Astrocyte of the hippocampus (primary cell): Measurements from ENCODE around the gene FOXD4L3.
"Not testable (repeated sequence)": the region's sequence is repeated elsewhere in the genome, so short reads cannot be mapped to it uniquely, and the experiment has no call there.

Source experiments
- DNase-seq: peaks from one replicate; pipeline ENCODE4 v3.0.0; 2011; ENCODE audit warnings: low read depth, low spot score

The FOXD4L3 gene

DNA sequence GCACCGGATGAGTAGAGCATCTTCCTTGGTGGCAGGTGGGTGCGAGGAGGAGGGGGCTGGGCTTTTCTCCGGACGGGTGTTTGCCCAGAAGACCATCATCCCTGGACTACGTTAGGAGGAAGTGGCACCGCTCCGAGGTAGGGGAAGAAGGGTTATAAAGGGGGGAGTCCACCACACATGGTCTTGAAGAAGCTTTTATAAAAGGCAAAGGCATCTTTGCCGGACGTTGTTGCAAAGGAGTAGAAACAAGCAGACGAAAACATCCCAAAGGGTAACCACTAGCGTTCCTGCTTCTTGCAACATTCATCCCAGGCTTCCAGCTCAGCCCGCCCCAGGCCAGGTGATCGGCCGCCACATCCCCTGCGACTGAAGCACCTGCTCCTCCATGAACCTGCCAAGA lies at the start of gene FOXD4L3:
FOXD4L3 (plus strand) TSS at position 301 of the 400 bp plus-strand sequence; CDS start at position 386, 85 bp downstream.
- not testable (repeated sequence) for DNase-seq

DNA sequence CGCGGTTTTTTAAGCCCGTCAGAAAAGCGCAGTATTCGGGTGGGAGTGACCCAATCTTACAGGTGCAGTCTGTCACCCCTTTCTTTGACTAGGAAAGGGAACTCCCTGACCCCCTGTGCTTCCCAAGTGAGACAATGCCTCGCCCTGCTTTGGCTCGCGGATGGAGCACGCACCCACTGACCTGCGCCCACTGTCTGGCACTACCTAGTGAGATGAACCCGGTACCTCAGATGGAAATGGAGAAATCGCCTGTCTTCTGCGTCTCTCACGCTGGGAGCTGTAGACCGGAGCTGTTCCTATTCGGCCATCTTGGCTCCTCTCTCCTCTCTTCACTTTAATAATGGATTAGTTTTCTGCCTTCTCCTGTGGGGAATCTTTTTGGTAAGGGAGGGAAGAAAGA lies 21.6 kb upstream of the FOXD4L3 start:
- DNase-seq: not testable (repeated sequence)

DNA sequence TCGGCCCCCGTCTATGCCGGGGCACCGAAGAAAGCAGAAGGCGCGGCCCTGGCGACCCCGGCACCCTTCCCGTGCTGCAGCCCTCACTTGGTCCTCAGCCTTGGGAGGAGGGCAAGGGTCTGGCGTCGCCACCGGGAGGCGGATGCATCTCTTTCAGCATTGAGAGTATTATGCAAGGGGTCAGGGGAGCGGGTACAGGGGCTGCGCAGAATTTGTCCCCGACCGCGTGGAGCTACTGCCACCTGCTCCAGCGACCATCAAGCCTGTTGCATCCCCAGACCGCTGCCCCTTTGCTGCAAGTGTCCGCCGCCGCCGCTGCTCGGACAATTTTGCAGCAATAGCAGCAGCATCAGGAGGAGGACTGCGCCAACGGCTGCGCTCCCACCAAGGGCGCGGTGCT lies 1.1 kb downstream of the FOXD4L3 start:
- DNase-seq: not testable (repeated sequence)

DNA sequence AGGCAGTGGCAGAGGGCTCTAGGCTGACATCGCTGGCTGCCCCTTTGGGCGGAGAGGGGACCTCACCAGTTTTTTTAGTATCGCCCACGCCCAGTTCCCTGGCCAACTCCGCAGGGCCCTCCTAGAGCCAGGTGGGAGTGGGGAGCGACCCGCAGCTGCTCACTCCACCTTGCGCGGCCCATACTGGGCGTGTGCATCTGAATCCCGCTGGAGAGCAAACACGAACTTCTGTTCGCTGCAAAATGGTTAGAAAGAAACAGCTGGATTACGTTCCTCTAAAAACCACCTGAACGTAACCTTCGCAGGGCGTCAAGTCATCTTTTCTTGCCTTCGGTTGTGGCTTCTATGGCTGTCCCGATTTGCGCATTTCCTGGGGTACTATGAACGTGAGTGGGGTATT lies 1.5 kb downstream of the FOXD4L3 start:
- DNase-seq: not testable (repeated sequence)

DNA sequence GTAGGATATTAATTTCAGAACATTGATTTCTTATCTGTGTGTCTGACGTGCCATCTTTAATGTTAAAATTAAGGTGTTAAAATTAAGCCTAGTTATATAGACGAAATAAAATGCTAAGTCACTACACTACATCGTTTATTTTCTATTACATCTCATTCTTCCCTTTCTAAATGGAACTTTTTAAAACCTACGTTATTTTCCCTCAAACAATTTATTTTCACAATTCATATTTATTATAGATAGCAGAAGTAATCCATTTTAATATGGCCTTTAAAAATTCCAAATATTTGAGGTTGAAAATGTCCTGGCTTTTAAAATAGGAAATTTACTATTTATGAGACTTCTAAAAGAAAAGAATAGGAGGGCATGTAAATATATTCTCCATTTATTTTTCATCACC lies 2.1 kb downstream of the FOXD4L3 start:
- DNase-seq: not testable (repeated sequence)

DNA sequence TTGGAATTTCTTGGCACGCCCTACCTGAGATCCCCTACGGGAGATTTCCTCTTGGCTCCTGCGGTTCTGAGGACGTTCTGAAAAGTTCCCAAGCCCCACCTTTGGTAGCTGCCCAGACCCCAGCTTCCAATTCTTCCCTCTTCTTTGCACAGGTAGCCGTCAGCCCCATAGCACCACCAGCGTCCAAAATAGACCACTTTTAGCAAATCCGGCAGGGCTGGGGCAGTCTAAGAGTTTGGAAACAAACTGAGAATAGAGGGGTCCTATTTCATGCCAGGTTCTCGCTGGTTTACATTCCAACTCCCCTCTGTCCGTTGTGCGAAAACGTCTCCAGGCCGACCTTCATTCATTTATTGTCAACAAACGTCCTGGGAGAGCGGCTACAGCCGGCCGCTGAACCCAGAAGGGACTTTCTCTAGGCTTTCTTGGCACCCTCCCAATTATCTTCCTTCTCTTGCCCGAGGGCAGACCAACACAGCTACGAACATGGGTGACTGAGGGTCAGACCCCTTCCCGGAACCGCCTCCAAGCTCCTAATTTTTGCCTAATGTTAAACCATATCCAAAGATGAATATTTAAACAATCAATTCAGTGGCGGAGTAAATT lies 3.1 kb downstream of the FOXD4L3 start:
- DNase-seq: not testable (repeated sequence)

DNA sequence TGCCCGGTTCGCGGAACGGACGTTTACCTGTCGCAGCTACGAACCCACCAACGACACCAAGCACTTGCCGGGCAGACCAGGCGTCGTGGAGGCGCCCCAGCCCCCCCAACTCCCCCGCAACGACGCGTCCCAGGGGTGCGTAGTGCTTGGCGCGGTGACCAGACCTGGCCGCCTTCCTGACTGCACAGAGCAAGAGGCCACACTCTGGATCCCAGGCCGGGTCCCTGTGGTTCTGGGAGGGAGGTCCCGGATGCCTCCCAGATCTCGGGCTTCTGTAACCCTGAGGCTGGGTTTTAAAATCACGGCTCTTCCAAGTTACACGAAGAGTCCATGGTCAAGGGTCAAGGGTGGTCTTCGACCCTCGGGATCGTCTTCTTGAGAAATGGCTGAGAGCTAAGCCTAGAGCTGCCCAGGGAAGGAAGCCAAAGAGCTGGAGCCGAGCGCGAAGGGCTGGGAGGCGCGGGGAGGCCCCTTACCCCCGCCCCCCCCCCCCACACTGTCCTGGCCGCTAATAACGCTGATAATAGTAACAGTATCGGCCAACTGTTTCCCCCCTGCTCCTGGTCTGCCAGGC lies 3.8 kb downstream of the FOXD4L3 start:
- DNase-seq: not testable (repeated sequence)

DNA sequence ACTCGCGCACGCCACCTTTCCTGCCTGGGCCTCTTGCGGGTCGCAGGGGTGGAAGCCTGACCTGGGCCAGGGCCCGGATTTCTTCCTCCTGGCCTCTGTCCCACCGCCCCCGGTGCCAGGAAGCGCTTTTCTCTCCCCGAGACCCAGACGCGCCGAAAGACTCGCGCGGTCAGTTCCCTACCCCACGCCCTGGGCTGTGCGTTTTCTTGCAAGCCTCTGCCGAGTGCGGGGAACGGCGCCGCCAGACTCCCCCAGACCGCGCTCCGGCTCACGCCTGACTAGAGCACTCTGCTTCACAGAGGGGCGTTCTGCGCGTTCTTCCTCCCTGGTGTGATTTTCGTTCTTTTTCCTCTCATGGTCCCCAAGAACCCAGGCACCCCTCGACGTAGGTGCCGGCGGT lies 4.5 kb downstream of the FOXD4L3 start:
- not testable (repeated sequence) for DNase-seq

DNA sequence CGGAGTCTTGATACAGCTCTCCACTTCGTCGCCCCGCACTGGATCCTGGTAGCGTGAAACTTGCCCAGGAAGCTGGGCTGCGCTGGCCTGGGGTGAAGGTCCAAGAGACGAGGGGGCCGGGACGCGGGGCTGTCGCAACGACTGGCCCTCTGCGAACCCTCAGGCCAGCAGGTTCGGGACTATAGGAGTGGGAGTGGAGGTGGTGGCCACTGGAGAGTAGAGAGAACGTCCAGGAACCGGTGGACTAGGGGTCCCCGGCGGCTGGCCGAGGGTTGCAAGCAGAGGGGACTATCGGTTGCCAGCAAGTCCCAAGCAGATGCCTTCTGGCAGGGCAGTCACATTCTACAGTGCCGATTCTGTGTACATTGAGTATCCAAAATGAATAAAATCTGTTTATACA lies 5.0 kb downstream of the FOXD4L3 start:
- not testable (repeated sequence) for DNase-seq

DNA sequence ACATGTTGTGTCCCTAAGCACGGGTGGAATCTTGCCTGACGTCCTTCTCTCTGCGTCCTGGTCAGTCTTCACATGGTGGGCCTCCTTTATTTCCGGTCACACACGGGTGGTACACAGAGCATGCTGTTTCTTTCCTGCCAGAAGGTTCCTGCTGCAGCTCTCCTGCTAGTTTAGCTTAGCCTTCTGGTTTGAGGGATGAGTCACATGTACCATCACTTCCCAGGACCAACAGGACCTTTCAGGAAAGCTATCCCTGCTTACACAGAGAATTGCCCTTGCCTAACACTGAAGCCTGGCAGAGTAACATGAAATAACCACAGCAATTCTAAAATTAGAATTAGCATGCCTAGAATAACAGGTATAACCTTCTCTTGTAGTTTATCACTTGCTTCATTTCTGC lies 8.5 kb downstream of the FOXD4L3 start:
- not testable (repeated sequence) for DNase-seq

DNA sequence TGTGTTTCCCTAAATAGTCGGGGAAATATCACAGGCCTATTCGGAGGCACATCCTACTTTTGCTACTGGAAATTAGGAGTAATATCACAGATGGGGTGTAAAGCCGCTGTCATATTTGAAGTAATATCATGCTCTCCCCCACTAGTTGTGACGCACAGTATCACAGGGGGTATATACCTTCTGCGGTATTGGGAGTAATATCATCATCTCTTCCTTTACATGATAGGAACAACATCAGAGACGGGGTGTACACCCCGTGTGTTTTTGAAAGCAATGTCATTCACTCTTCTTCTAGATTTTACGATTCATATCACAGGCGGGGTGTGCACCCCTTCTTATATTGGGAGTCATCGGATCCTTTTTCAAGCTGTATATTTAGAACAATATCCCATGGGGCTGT lies 15.5 kb downstream of the FOXD4L3 start:
- DNase-seq: not testable (repeated sequence)

DNA sequence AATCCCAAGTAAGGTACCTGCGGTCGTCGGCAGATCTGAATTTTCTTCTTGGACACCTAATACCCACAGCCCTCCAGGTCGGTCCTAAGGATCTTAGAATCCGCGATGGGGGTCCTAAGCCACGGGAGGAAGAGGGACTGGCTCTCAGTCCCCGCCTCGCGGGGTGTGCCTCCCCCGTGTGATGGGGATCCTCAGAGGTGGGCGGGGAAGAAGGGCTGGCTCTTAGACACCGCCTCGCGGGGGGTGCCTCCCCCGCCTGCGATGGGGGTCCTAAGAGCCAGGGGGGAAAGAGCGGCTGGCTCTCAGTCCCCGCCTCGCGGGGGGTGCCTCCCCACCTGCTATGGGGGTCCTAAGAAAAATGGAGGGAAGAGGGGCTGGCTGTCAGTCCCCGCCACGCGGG lies 21.1 kb downstream of the FOXD4L3 start:
- DNase-seq: not testable (repeated sequence)

DNA sequence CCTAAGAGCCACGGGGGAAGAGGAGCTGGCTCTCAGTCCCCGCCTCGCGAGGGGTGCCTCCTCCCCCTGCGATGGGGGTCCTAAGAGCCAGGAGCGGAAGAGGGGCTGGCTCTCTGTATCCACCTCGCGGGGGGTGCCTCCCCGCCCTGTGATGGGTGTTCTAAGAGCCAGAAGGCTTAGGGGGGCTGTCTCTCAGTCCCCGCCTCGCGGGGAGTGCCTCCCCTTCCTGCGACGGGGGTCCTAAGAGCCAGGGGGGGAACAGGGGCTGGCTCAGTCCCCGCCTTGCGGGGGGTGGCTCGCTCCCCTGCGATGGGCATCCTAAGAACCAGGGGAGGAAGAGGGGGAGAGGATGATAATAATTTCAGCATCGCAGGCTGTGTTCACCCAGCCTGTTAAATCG lies 21.9 kb downstream of the FOXD4L3 start:
- not testable (repeated sequence) for DNase-seq

DNA sequence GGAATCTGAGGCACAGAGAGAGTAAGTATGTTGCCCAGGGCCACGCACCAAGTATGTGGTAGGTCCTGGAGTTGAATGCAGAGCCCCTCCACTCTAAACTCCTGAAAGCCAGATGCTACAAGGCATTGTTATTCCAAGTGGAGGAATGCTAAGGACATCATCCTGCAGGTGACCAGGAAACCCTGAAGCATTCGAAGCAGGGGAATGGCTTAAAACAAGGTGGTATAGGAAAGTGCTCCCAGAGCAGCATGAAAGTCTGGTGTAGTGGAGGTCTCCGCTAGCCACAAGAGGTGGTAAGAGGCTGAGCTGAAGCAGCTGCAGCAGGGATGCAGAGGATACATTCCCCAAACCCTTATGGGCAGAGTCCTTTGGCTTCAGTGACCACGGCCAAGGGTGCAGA lies 26.4 kb downstream of the FOXD4L3 start:
- DNase-seq: not testable (repeated sequence)

DNA sequence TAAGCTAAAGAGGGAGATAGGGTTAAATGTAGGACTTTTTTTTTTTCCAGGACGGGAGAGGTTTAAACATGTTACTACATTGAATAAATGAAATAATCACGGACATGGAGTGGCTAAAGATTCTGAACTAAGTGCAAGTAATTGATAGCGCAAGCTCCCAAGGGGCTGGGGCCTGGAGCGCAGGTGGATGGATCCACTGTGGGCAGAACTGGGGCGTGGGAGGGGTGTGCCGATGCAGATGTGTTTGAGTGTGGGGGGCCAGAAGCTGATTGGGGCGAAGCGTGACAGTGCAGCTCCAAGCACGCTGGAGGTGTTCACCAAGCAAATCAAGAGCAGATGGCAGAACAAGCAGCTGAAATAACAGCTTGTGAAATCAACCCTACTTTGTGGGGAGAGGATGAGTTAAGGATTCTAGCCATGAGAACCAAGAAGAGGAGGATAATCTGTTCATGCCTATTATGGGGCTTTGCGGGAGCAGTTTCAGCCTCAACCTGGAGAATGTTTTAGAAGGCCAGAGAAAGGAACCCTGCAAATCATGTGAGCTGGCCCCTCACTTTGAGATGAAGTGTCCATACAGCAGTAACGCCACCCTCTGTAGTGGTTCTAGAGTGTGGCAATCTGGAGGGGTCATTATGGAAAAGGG lies 28.0 kb downstream of the FOXD4L3 start:
- not testable (repeated sequence) for DNase-seq

DNA sequence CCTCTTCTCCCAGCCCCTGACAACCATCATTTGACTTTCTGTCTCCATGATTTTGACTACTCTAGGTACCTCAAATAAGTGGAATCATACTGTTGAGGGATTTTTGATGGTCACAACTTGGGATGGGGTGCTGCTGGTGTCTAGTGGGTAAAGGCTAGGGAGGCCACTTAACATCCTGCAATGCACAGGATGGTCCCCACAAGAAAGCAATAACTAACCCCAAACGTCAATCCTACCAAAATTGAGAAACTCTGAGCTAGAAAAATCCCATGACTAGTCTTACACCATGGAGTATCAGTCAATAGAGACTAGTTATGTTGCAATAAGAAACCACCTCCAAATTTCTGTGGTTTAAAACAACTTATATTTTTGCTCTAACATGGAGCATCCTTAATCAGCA lies 29.5 kb downstream of the FOXD4L3 start:
- not testable (repeated sequence) for DNase-seq

DNA sequence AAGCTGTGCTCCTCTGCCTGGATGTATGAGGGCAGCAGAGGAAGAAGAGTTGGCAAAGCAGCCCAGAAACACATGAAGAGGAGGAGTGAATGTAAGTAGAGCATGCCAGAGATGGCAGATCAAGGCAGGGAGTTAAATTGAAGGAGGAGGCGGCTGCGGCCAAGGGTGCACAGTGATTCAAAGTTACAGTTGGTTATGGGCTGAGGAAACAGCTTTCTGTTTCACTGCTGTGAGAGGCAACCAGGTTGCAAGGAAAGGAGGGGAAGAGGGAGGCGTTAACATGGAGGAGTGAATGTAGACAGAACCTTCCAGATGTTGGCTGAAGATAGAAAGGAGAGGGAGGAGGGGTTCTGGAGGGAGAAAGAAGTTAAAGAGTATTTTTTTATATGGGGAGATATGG lies 33.3 kb downstream of the FOXD4L3 start:
- not testable (repeated sequence) for DNase-seq

DNA sequence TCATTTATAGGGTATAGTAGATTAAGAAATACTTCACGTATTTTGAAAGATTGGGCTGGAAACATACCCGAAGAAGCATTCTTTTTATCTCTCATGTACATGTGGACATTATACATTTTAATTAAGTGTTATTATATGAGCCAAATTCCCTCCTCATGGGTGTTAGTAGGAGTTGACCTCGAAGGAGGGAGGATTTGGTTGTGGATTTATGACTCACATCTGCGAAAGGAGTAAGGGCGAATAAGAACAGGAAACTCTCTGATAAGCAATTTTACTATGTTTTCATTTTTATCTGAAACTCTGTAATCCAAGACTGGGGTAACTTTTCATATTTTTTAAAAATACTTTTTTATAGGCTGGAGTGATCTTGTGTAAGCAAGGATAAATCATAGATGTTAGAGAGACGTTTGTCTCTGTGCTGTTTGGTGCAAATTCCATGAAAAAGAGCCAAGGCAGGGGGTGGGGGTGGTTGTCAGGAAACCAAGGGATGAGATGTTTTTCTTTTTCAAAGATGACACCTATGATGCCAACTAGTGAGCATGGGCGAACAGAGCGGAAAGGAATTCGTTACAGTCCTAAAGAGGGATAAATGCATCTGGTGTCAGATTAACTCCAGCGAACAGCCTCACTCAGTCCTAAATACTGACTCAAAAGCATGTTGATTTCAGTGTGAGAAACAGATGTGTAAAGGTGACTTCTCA lies 34.1 kb downstream of the FOXD4L3 start:
- not testable (repeated sequence) for DNase-seq

DNA sequence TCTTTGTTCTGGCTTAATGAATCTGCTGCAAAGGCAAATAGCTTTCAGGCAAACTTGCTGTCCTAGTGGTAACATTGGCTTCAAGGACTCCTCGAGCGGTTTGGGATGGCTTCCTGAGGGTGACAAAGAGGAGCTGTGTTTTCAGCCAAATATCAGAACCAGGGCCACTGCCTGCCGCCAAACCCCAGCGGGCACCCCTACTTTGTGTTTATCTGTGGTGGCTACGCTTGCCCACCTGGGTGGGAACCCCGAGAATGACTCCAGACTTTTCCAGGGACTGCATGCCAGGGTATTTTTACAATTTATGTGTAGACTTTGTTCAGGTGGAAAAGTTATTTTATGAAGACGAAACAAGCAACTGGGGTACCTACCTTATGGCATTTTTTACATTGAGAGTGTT lies 35.3 kb downstream of the FOXD4L3 start:
- not testable (repeated sequence) for DNase-seq

DNA sequence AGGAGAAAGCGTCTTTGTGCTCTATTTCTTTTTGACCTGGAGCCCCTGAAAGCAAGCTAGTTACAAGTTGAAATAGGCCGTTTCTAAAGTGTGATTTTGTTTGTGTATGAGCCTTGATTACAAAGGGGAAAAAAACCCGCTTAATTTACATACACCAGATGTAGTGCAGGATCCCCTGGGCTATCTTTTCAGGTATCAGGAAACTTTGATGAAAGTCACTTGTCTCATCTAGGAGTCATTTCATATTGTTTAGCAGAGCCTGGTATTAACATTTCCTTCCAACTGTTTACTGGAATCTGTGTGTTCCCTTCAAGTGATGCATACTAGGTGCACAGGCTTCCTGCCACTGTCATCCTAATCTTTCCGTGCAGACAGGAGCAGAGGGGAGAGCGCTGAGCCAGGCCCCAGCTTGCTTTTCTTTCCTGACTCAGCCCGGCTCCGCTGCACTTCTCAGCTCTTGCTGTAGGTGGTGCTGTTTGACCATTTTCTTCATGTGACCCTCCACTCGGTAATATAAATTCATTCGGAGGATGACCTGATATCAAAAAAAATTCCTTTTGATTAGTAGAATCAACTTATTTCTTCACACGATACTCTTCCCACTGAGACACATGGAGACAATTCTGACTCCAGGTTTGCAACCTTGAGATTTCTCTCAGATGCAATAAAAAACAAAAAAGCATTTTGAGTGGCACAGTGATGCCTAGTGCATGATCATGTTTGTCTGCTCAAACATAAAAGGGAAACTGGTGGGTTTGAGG lies 39.8 kb downstream of the FOXD4L3 start:
- DNase-seq: not testable (repeated sequence)

DNA sequence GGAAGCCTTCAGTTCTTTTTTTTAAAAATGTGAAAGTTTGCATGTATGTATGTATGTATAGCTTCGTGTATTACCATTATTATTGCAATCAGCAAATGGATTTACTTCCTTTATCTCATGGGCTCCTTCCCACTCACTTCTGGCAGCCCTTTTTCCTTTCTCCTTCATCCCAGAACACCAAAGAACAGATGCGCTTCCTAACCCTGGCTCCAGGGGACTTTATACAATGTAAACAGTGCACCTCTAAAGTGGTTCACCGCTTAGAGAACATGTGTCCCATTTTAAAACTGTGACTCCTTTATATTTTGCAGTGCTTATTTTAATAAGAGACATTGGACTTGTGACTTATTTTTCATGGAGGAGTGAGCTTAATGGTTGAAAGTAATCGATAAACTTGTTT lies 40.6 kb downstream of the FOXD4L3 start:
- DNase-seq: not testable (repeated sequence)

DNA sequence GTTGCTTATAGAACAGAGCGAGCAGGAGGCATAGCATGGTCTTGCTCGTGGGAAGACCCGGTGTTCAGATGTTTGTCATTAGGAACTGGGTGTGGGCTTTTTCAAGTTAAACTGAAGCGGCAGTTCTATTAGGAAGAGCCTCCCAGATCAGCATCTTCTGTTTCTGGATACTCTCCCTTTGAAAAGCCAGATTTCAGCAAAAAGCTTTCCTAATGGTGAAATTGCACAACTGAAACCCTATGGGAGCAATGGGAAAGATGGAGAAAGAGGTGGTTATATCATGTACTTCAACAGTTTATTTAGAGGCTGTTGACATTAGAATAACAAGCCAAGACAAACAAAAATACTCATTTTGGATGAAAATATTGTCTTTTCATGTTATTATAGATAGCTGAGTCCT lies 41.3 kb downstream of the FOXD4L3 start:
- DNase-seq: not testable (repeated sequence)
